Activated CD8-positive, alpha-beta memory T cell treated with anti-CD3 and anti-CD28 coated beads for 48 hours (primary cell): ENCODE measurements around the gene LEMD2.
"Not testable (repeated sequence)": the region's sequence is repeated elsewhere in the genome, so short reads cannot be mapped to it uniquely, and the experiment has no call there.

Experiments used
- DNase-seq, 3 experiments: peaks; one replicate each; pipeline ENCODE4 v3.0.0-alpha.2; 2020; ENCODE audit warnings: low read depth in 2 of 3, low spot score in 2 of 3

Gene LEMD2

GRCh38 chr6:33788694-33789549 lies at the start of gene LEMD2:
LEMD2 (minus strand) TSS chr6:33789130; CDS start chr6:33789116, 14 bp downstream.
- DNase-seq = peak; percentile 78 to 90 (median 82)

GRCh38 chr6:33837971-33838665 lies 49.2 kb upstream of the LEMD2 start:
- DNase-seq = no peak

GRCh38 chr6:33836806-33837469 lies 48.0 kb upstream of the LEMD2 start:
- no peak for DNase-seq

GRCh38 chr6:33834401-33835392 lies 45.8 kb upstream of the LEMD2 start:
- no peak for DNase-seq

- no peak for DNase-seq
Observed at GRCh38 chr6:33833599-33833998, 44.7 kb upstream of the LEMD2 start.

GRCh38 chr6:33832831-33833230 lies 43.9 kb upstream of the LEMD2 start:
- not testable (repeated sequence) for DNase-seq

GRCh38 chr6:33831725-33832124 lies 42.8 kb upstream of the LEMD2 start:
- DNase-seq = not testable (repeated sequence)

DNA sequence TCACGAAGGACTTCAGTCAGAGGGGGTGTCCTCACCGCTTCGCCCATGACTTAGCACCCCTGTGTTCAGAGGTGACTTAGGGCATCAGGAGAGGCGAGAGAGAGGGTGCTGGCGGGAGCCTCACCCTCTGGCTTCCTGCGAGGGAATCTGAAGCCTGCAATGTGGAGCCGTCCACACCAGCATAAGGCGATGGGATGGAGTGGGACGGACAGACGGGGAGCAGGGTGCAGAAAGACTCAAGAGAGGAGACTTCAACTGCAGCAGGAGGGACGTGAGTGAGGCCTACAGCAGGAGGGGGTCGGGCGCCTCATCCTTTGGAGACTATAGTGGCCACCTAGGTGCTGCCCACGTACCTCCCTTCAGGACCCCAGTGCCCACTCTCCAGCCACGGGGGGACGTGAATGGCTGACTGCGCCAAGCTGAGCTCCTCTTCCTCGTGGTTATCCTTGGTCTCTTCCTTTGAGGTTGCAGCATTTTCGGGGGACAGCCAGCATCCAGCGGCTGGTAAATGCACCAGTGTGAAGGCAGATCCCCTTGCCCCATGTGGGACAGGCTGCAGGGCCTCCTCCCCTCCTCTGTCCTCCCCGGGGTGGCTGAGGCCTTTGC lies 41.8 kb upstream of the LEMD2 start:
- no peak for DNase-seq

- no peak for DNase-seq
Observed at GRCh38 chr6:33828764-33829731, 40.1 kb upstream of the LEMD2 start.

- DNase-seq = no peak
Observed at GRCh38 chr6:33828452-33828763, 39.5 kb upstream of the LEMD2 start.

DNA sequence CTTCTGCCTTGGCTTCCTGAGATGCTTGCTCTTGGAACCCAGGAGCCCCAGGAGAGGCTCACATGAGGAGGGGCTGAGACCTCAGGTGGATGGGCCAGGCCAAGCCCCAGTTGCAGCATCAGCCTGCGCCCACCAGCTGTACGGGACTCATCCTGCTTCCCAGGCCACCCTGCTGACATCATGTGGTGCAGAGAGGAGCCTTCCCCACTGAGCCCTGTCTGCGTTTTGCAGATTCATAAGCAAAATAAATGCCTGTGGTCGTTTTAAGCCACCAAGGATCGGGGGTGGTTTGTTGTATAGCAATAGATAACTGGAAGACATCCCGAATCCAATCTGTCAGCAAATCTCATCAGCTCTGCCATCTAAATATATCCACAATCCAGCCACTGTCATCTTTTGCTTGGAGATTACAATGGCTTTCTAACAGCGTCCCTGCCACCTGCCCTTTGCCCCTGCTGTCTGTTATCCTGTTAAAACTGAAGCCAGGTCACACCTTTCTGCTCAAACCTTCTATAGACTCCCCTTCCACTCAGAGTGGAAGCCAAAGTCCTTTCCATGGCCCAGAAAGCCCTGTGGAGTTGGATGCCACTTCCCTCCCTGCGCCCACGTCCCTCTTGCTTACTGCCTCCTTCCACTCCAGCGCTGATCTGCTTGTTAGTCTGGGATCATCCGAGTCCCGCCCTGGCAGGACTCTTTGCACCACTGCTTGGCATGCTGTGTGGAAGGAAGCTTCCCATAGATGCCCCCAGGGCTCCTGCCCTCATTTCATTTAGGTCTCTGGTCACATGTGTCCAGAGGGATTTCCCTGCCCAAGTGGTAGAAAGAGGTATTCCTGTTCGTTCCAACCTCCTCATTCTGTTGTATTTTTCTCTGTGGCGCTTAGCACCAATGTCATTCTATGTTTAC lies 38.9 kb upstream of the LEMD2 start:
- DNase-seq = no peak

DNA sequence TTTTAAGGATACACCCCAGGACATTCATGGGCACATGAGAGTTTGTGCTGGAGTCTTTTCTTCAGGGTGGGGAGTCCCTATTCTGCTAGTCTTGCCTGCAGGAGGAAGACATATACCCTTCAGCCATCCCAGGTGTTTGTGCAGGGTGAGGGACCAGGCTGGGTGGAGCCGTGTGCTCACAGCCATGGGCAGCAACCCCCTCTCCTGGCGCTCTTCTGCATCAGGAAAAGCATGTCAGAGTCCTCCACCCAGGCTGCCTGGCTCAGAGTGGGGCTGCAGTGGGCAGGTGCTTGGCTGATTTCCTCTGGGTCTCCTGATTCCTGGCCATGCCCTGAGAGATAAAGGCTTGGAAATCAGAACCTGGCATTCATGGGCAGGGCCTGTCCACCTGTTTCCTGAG lies 37.6 kb upstream of the LEMD2 start:
- DNase-seq = no peak

GRCh38 chr6:33824461-33825154 lies 35.7 kb upstream of the LEMD2 start:
- DNase-seq = no peak

DNA sequence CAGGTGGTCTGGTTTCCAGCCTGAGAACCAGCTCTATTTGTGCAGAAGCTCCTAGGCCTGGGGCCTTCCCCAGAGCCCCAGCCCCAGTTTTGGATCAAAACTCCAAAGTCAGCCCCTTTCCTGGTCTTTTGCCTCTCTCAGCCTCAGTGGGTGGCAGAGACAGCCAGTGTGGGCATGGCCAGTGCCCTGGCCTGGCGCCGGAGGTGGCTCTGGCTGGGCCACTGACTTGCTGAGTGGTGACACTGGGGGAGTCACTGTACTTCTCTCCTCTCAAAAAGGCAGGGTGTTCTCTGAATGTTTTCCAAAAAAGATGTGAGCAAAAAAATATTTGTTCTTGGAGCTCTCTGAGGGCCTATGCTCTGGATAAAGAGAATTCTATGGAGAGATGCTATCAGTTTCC lies 34.9 kb upstream of the LEMD2 start:
- DNase-seq = no peak

- no peak for DNase-seq
Observed at GRCh38 chr6:33822575-33823395, 33.9 kb upstream of the LEMD2 start.

- no peak for DNase-seq
Observed at GRCh38 chr6:33820784-33821520, 32.0 kb upstream of the LEMD2 start.
